Measurements from ENCODE around the gene RASSF5. TPM values are rescaled to one million over a fixed set of nuclear protein-coding genes. Genes with fewer than 3 reads are reported as not detected.

Gene RASSF5
- polyA plus RNA-seq, 1 donor (not counting 4 experiments of a cell fraction or from before 2014, with no cell fraction given), result 2.4 TPM

DNA sequence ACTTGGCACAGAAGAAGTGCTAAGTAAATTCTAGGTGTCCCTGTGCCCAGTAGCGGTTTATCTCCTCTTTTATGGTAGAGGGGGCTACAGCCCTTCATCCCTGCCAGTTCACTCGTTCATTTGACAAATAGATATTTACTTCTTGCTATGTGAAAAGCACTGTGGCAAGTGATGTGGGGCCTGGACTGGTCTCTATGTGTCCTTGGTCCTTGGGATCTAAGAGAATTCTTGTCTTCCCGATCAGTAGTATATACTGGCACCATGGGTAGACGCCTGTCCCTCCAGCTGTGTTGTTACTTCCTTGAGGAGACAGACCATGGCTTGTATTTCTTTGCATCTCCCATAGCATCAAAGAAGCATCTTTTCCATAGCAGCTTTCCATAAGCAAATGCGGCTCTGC lies 75.2 kb downstream of the RASSF5 start:
- H3K4me2 ChIP-seq (ENCODE audit: control insufficient read depth, extremely low read depth, insufficient read depth, low read depth, low read length), result no peak overlapping the region
- no peak overlapping the region for H3K4me3 ChIP-seq (ENCODE audit: control insufficient read depth in 2 of 3, extremely low read depth in 1 of 3, insufficient read depth in 2 of 3, low read depth in 1 of 3, low read length in 3 of 3)
- no peaks in the 10 kb centered on the region for H3K27me3 ChIP-seq (ENCODE audit: control insufficient read depth, extremely low read depth, insufficient read depth, low read length)
- no peaks in the 10 kb centered on the region for H3K79me2 ChIP-seq (ENCODE audit: control insufficient read depth, insufficient read depth, low read length)
- H4K20me1 ChIP-seq (ENCODE audit: control insufficient read depth, extremely low read depth, insufficient read depth, low read length), result no peaks in the 10 kb centered on the region
- H3K9me3 ChIP-seq (ENCODE audit: control insufficient read depth, low read depth, low read length), result no peaks in the 10 kb centered on the region
- peaks cover 20% of the 10 kb centered on the region for H3K4me1 ChIP-seq (ENCODE audit: control insufficient read depth, extremely low read depth, insufficient read depth, low read length)
- dilution Hi-C loops (cut with MboI; ENCODE audit: extremely low pct_ligation_motif_present, low sequenced_read_pairs), result no loop called here
- no peak for DNase-seq (ENCODE audit: low read depth, low spot score)
- no peak for TF ChIP-seq EZH2 (IDR thresholded peaks at IDR 0.05; ENCODE audit: low read length)
- TF ChIP-seq, protein P1, sequence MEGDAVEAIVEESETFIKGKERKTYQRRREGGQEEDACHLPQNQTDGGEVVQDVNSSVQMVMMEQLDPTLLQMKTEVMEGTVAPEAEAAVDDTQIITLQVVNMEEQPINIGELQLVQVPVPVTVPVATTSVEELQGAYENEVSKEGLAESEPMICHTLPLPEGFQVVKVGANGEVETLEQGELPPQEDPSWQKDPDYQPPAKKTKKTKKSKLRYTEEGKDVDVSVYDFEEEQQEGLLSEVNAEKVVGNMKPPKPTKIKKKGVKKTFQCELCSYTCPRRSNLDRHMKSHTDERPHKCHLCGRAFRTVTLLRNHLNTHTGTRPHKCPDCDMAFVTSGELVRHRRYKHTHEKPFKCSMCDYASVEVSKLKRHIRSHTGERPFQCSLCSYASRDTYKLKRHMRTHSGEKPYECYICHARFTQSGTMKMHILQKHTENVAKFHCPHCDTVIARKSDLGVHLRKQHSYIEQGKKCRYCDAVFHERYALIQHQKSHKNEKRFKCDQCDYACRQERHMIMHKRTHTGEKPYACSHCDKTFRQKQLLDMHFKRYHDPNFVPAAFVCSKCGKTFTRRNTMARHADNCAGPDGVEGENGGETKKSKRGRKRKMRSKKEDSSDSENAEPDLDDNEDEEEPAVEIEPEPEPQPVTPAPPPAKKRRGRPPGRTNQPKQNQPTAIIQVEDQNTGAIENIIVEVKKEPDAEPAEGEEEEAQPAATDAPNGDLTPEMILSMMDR (optimal IDR thresholded peaks at IDR 0.05 in 1 of 3, IDR thresholded peaks at IDR 0.05 in 1 of 3, conservative IDR thresholded peaks at IDR 0.05 in 1 of 3; ENCODE audit: extremely low read depth in 1 of 3, insufficient read depth in 2 of 3, low read length in 3 of 3), result no peak
- H3K9ac ChIP-seq (ENCODE audit: control insufficient read depth, extremely low read depth, insufficient read depth, low read length), result no peak overlapping the region
- no peak for FAIRE-seq
- no peaks in the 10 kb centered on the region for H3K36me3 ChIP-seq (ENCODE audit: control insufficient read depth in 2 of 2, extremely low read depth in 1 of 2, insufficient read depth in 2 of 2, low read length in 2 of 2)
- no peak overlapping the region for H3K27ac ChIP-seq (ENCODE audit: control insufficient read depth, insufficient read depth, low read length)
- no peak overlapping the region for H2AFZ ChIP-seq (ENCODE audit: control insufficient read depth, low read length)
- H3K9me1 ChIP-seq (ENCODE audit: control insufficient read depth, extremely low read depth, insufficient read depth, low read length), result no peaks in the 10 kb centered on the region

GRCh38 chr1:206582971-206583706 lies 75.8 kb downstream of the RASSF5 start:
- no peaks in the 10 kb centered on the region for H4K20me1 ChIP-seq (ENCODE audit: control insufficient read depth, extremely low read depth, insufficient read depth, low read length)
- no peak for TF ChIP-seq EZH2 (IDR thresholded peaks at IDR 0.05; ENCODE audit: low read length)
- TF ChIP-seq, protein P1 (optimal IDR thresholded peaks at IDR 0.05 in 1 of 3, IDR thresholded peaks at IDR 0.05 in 1 of 3, conservative IDR thresholded peaks at IDR 0.05 in 1 of 3; ENCODE audit: extremely low read depth in 1 of 3, insufficient read depth in 2 of 3, low read length in 3 of 3), result no peak
- no peak overlapping the region for H3K4me2 ChIP-seq (ENCODE audit: control insufficient read depth, extremely low read depth, insufficient read depth, low read depth, low read length)
- H3K9ac ChIP-seq (ENCODE audit: control insufficient read depth, extremely low read depth, insufficient read depth, low read length), result no peak overlapping the region
- H2AFZ ChIP-seq (ENCODE audit: control insufficient read depth, low read length), result no peak overlapping the region
- no peaks in the 10 kb centered on the region for H3K79me2 ChIP-seq (ENCODE audit: control insufficient read depth, insufficient read depth, low read length)
- no peaks in the 10 kb centered on the region for H3K9me3 ChIP-seq (ENCODE audit: control insufficient read depth, low read depth, low read length)
- H3K27ac ChIP-seq (ENCODE audit: control insufficient read depth, insufficient read depth, low read length), result no peak overlapping the region
- no peak for FAIRE-seq
- H3K27me3 ChIP-seq (ENCODE audit: control insufficient read depth, extremely low read depth, insufficient read depth, low read length), result no peaks in the 10 kb centered on the region
- no peaks in the 10 kb centered on the region for H3K36me3 ChIP-seq (ENCODE audit: control insufficient read depth in 2 of 2, extremely low read depth in 1 of 2, insufficient read depth in 2 of 2, low read length in 2 of 2)
- H3K4me1 ChIP-seq (ENCODE audit: control insufficient read depth, extremely low read depth, insufficient read depth, low read length), result peaks cover 24% of the 10 kb centered on the region
- no peak overlapping the region for H3K4me3 ChIP-seq (ENCODE audit: control insufficient read depth in 2 of 3, extremely low read depth in 1 of 3, insufficient read depth in 2 of 3, low read depth in 1 of 3, low read length in 3 of 3)
- no peak for DNase-seq (ENCODE audit: low read depth, low spot score)
- H3K9me1 ChIP-seq (ENCODE audit: control insufficient read depth, extremely low read depth, insufficient read depth, low read length), result no peaks in the 10 kb centered on the region
- dilution Hi-C loops (cut with MboI; ENCODE audit: extremely low pct_ligation_motif_present, low sequenced_read_pairs), result no loop called here

Measured in keratinocyte (primary cell).